Type B pancreatic cell (in vitro differentiated cells): Measurements from ENCODE around the gene PRDM16. TPM values are rescaled to one million over a fixed set of nuclear protein-coding genes. Genes with fewer than 3 reads are reported as not detected.
A peak's percentile ranks its signal among the peaks of the same experiment; 100 is the strongest.

Experiments
- DNase-seq: peaks from one replicate; pipeline ENCODE4 v3.0.0; 2021; ENCODE audit warnings: mixed read lengths; ENCODE audit not compliant: unreplicated experiment; ENCODE audit errors: extremely low spot score
- H3K27ac Mint-ChIP-seq: 2 replicates; pipeline ENCODE4 v1.8.0; 2021; ENCODE audit warnings: mild to moderate bottlenecking, mixed read lengths
- H3K27me3 Mint-ChIP-seq: 2 replicates; pipeline ENCODE4 v1.8.0; 2021; ENCODE audit warnings: mixed read lengths
- H3K36me3 Mint-ChIP-seq: 2 replicates; pipeline ENCODE4 v1.8.0; 2021; ENCODE audit warnings: mixed read lengths
- H3K4me1 Mint-ChIP-seq: one replicate; pipeline ENCODE4 v1.8.0; 2021; ENCODE audit warnings: mixed read lengths; ENCODE audit not compliant: unreplicated experiment
- H3K4me3 Mint-ChIP-seq: 2 replicates; pipeline ENCODE4 v1.8.0; 2021; ENCODE audit warnings: mild to moderate bottlenecking, mixed read lengths
- H3K9me3 Mint-ChIP-seq: 2 replicates; pipeline ENCODE4 v1.8.0; 2021; ENCODE audit warnings: mixed read lengths
- CTCF ChIP-seq: fragments of 200-600 bp; sonication (generic); conservative IDR thresholded peaks from 2 replicates; pipeline ENCODE4 v1.5.0; 2021; ENCODE audit warnings: antibody characterized with exemption, mild to moderate bottlenecking
- microRNA-seq: library from miRNA; unstranded; fragments of <30 nt; microRNA quantifications from one replicate; pipeline ENCODE4, GENCODE V29; 2020
- total RNA-seq: library from RNA; stranded (reverse); gene quantifications from 2 replicates; pipeline ENCODE4 v1.2.1, GENCODE V29; 2021; ENCODE audit warnings: low replicate concordance

Gene PRDM16
- total RNA-seq, 1 donor from 2014 or later: 23.6 TPM

DNA sequence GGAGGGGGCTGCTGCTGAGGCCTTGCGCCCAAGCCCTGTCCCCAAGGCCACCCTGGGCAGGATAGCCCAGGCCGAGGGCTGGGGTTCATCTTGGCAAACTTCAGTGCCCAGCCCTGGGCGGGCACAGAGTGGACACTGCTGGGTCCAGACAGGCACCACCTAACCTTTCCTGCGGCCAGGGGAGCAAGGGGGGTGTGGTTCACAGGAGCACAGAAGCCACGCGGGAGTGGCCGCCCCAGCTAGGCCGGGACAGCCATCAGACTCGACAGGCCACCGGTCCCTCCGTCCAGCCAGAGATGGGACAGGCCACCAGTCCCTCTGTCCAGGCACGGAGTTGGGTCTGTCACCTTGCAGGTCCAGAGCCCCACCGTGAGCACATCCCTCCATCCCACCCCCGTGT lies 414.4 kb downstream of the PRDM16 start:
- H3K27me3 Mint-ChIP-seq: no peaks in the 10 kb centered on the region
- H3K27ac Mint-ChIP-seq: no peak overlapping the region
- DNase-seq: no peak
- no peak overlapping the region for H3K4me3 Mint-ChIP-seq
- peaks cover 6% of the 10 kb centered on the region for H3K36me3 Mint-ChIP-seq
- peaks cover 5% of the 10 kb centered on the region for H3K9me3 Mint-ChIP-seq
- TF ChIP-seq CTCF: no peak
- H3K4me1 Mint-ChIP-seq: no peaks in the 10 kb centered on the region

- Mint-ChIP-seq H3K4me1 (no peaks in the 10 kb centered on the region), H3K27me3 (no peaks in the 10 kb centered on the region), H3K36me3 (peaks cover 11% of the 10 kb centered on the region), H3K27ac (peak overlapping the region; percentile 48), H3K4me3 (no peak overlapping the region), H3K9me3 (peaks cover 9% of the 10 kb centered on the region)
- TF ChIP-seq CTCF: peak; percentile 82
- DNase-seq: no peak
Measured at GRCh38 chr1:3483801-3484444, 414.9 kb downstream of the PRDM16 start.

DNA sequence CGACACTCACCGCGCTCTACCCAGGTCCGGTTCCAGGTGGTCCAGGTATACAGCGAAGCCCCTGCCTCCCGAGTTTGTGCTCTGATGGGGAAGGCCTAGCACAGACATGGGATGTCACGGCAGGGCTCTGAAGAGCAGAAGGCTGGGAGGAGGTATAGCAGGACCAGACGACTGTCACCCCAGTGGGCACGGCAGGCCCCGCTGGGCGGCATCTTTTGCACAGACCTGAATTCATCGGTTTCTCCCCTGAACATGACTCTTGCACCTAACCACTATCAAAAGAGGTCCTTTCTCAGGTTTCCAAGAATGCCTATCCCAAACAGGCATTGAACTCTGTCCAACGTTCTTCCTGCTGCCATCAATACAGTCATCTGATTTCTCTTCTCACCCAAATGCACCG lies 416.0 kb downstream of the PRDM16 start:
- Mint-ChIP-seq H3K4me3 (no peak overlapping the region), H3K4me1 (no peaks in the 10 kb centered on the region), H3K27me3 (no peaks in the 10 kb centered on the region), H3K27ac (no peak overlapping the region), H3K9me3 (peaks cover 9% of the 10 kb centered on the region), H3K36me3 (peaks cover 14% of the 10 kb centered on the region)
- DNase-seq: no peak
- no peak for TF ChIP-seq CTCF

Small RNA genes within 50 kb of the gene (microRNA-seq; reads per million reads assigned to microRNA genes)
- not detected for gene MIR4251

Other genes with a start within 250 kb of the PRDM16 start
- gene ACTRT2, start 47.7 kb upstream of the PRDM16 start, total RNA-seq: not detected in 2 replicates